Endodermal cell (in vitro differentiated cells): ENCODE measurements around the gene EEPD1. TPM values are rescaled to one million over a fixed set of nuclear protein-coding genes. Genes with fewer than 3 reads are reported as not detected.

Source experiments
- DNase-seq: peaks from one replicate; pipeline ENCODE4 v3.0.0-alpha.2; 2017
- H3K27ac ChIP-seq: 2 replicates; pipeline ENCODE4 v1.5.1; 2013; ENCODE audit warnings: mild to moderate bottlenecking, low read depth, low read length, moderate library complexity
- H3K27me3 ChIP-seq: 2 replicates; pipeline ENCODE4 v1.6.1; 2013; ENCODE audit warnings: mild to moderate bottlenecking, low read length, moderate library complexity; ENCODE audit not compliant: insufficient read depth, control insufficient read depth, poor library complexity, severe bottlenecking
- H3K36me3 ChIP-seq: 2 replicates; pipeline ENCODE4 v1.7.0; 2013; ENCODE audit warnings: mild to moderate bottlenecking, low read length, moderate library complexity; ENCODE audit not compliant: control insufficient read depth, insufficient read depth
- H3K4me1 ChIP-seq: one replicate; pipeline ENCODE4 v1.7.0; 2013; ENCODE audit warnings: low read length; ENCODE audit not compliant: control insufficient read depth, insufficient read depth
- H3K4me3 ChIP-seq: 2 replicates; pipeline ENCODE4 v1.5.1; 2013; ENCODE audit warnings: mild to moderate bottlenecking, low read length, moderate library complexity
- H3K9ac ChIP-seq: 2 replicates; pipeline ENCODE4 v1.6.1; 2013; ENCODE audit warnings: mild to moderate bottlenecking, low read length, moderate library complexity; ENCODE audit not compliant: poor library complexity, severe bottlenecking; ENCODE audit errors: extremely low read depth
- H3K9me3 ChIP-seq: 2 replicates; pipeline ENCODE4 v1.6.1; 2013; ENCODE audit warnings: mild to moderate bottlenecking, low read length, moderate library complexity; ENCODE audit not compliant: control insufficient read depth
- H3K27ac Mint-ChIP-seq: 2 replicates; pipeline ENCODE4 v1.8.0; 2020; ENCODE audit warnings: mixed read lengths
- H3K27me3 Mint-ChIP-seq: 2 replicates; pipeline ENCODE4 v1.8.0; 2021; ENCODE audit warnings: mild to moderate bottlenecking, mixed read lengths; ENCODE audit not compliant: insufficient read depth
- H3K36me3 Mint-ChIP-seq: 2 replicates; pipeline ENCODE4 v1.8.0; 2020; ENCODE audit warnings: low read depth, mixed read lengths
- H3K4me1 Mint-ChIP-seq: 2 replicates; pipeline ENCODE4 v1.8.0; 2020; ENCODE audit warnings: mixed read lengths
- H3K4me3 Mint-ChIP-seq: 2 replicates; pipeline ENCODE4 v1.8.0; 2020; ENCODE audit warnings: mild to moderate bottlenecking, moderate library complexity, mixed read lengths
- H3K9me3 Mint-ChIP-seq: 2 replicates; pipeline ENCODE4 v1.8.0; 2020; ENCODE audit warnings: mild to moderate bottlenecking, mixed read lengths
- WGBS, 2 experiments: methylation state at CpG; one replicate each; pipeline versions ENCODE4 v1.1.5 to v1.1.7; 2013; ENCODE audit warnings: missing lambda C conversion rate in 2 of 2, mixed read lengths in 1 of 2; ENCODE audit not compliant: insufficient coverage in 1 of 2, insufficient read length in 1 of 2; 5-methylcytosine and 5-hydroxymethylcytosine counted together
- total RNA-seq, 2 donors: library from RNA; stranded (reverse); fragmentation: NEBNext Ultra II Directional in 1 of 2; extraction: Animal tissue kit (Norgen Biotek cat#: 25700) in 1 of 2; gene quantifications; 2 replicates in 1 of 2; 3 replicates in 1 of 2; pipeline ENCODE4 v1.2.1, GENCODE V29; 2021
- TF ChIP-seq, protein P1 (sequence below): fragments of 200-600 bp; sonication (generic); conservative IDR thresholded peaks from 2 replicates; pipeline ENCODE4 v1.5.0; 2021; ENCODE audit warnings: antibody characterized with exemption, mild to moderate bottlenecking

The EEPD1 gene
- total RNA-seq, 2 donors from 2014 or later = 9.7 to 11.4 TPM

- 80 to 100% methylated on average over 1 of the region's 1 CpG for WGBS, 2 experiments
- Histone ChIP-seq H3K27me3 (no peaks in the 10 kb centered on the region), H3K27ac (no peak overlapping the region), H3K9me3 (no peaks in the 10 kb centered on the region), H3K9ac (no peak overlapping the region), H3K4me3 (no peak overlapping the region), H3K4me1 (peaks cover 23% of the 10 kb centered on the region), H3K36me3 (no peaks in the 10 kb centered on the region)
- peaks cover 2% of the 10 kb centered on the region for H3K27me3 Mint-ChIP-seq
- no peak overlapping the region for H3K4me3 Mint-ChIP-seq
- peak; percentile 42 for DNase-seq
- peaks cover 6% of the 10 kb centered on the region for H3K36me3 Mint-ChIP-seq
- H3K9me3 Mint-ChIP-seq = no peaks in the 10 kb centered on the region
- H3K4me1 Mint-ChIP-seq = peaks cover 46% of the 10 kb centered on the region
- TF ChIP-seq, protein P1, sequence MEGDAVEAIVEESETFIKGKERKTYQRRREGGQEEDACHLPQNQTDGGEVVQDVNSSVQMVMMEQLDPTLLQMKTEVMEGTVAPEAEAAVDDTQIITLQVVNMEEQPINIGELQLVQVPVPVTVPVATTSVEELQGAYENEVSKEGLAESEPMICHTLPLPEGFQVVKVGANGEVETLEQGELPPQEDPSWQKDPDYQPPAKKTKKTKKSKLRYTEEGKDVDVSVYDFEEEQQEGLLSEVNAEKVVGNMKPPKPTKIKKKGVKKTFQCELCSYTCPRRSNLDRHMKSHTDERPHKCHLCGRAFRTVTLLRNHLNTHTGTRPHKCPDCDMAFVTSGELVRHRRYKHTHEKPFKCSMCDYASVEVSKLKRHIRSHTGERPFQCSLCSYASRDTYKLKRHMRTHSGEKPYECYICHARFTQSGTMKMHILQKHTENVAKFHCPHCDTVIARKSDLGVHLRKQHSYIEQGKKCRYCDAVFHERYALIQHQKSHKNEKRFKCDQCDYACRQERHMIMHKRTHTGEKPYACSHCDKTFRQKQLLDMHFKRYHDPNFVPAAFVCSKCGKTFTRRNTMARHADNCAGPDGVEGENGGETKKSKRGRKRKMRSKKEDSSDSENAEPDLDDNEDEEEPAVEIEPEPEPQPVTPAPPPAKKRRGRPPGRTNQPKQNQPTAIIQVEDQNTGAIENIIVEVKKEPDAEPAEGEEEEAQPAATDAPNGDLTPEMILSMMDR = no peak
- H3K27ac Mint-ChIP-seq = no peak overlapping the region
Observed at GRCh38 chr7:36161996-36162395, 8.9 kb downstream of the EEPD1 start.

- Histone ChIP-seq H3K27ac (no peak overlapping the region), H3K36me3 (no peaks in the 10 kb centered on the region), H3K4me3 (no peak overlapping the region), H3K4me1 (no peaks in the 10 kb centered on the region), H3K9ac (no peak overlapping the region), H3K27me3 (no peaks in the 10 kb centered on the region), H3K9me3 (no peaks in the 10 kb centered on the region)
- no peak overlapping the region for H3K27ac Mint-ChIP-seq
- H3K36me3 Mint-ChIP-seq = peaks cover 6% of the 10 kb centered on the region
- H3K4me1 Mint-ChIP-seq = peaks cover 21% of the 10 kb centered on the region
- no peaks in the 10 kb centered on the region for H3K27me3 Mint-ChIP-seq
- DNase-seq = no peak
- H3K9me3 Mint-ChIP-seq = no peaks in the 10 kb centered on the region
- WGBS, 2 experiments = 92% methylated on average over 2 of the region's 2 CpGs; no CpG with 5 or more reads in 1 of the 2 experiments
- H3K4me3 Mint-ChIP-seq = no peak overlapping the region
- TF ChIP-seq, protein P1 = no peak
Observed at GRCh38 chr7:36165059-36165458, 12.0 kb downstream of the EEPD1 start.

GRCh38 chr7:36165802-36166201 lies 12.7 kb downstream of the EEPD1 start:
- Mint-ChIP-seq H3K4me1 (peaks cover 19% of the 10 kb centered on the region), H3K27me3 (no peaks in the 10 kb centered on the region), H3K27ac (peak overlapping the region; percentile 30), H3K9me3 (no peaks in the 10 kb centered on the region), H3K4me3 (no peak overlapping the region), H3K36me3 (peaks cover 10% of the 10 kb centered on the region)
- Histone ChIP-seq H3K4me3 (no peak overlapping the region), H3K27me3 (no peaks in the 10 kb centered on the region), H3K36me3 (no peaks in the 10 kb centered on the region), H3K9me3 (no peaks in the 10 kb centered on the region), H3K9ac (no peak overlapping the region), H3K4me1 (no peaks in the 10 kb centered on the region), H3K27ac (no peak overlapping the region)
- peak; percentile 13 for DNase-seq
- TF ChIP-seq, protein P1 = no peak
- 70 to 90% methylated on average over 2 to 4 of the region's 4 CpGs for WGBS, 2 experiments
